H1 (cell line): Measurements from ENCODE around the gene DHRS1. TPM values are rescaled to one million over a fixed set of nuclear protein-coding genes. Genes with fewer than 3 reads are reported as not detected.

ENCODE experiments used
- CTCF ChIA-PET: fragments of 300-600 bp; sonication (Branson Sonifier 250); formaldehyde crosslinking; loops from one replicate; lab custom pipeline; 2021; ENCODE audit not compliant: partially characterized antibody; lab: Charles Lee
- POLR2A ChIA-PET: fragments of 300-600 bp; sonication (Branson Sonifier 250); formaldehyde crosslinking; loops from one replicate; lab custom pipeline; 2021; ENCODE audit warnings: inconsistent platforms; ENCODE audit not compliant: partially characterized antibody; lab: Charles Lee
- DNase-seq, 2 experiments: peaks; one replicate each; pipeline versions ENCODE4 v3.0.0 to v3.0.0-alpha.2; 2010 to 2022; ENCODE audit warnings: low spot score in 2 of 2, low read depth in 1 of 2, mixed read lengths in 1 of 2
- FAIRE-seq: peaks from 2 replicates; lab custom pipeline; 2011; peaks lifted over from hg19 to GRCh38; lab: Jason Lieb, UNC
- H2AFZ ChIP-seq: 2 replicates; pipeline ENCODE4 v1.8.1; 2012; ENCODE audit warnings: low read length, inconsistent platforms
- H2AK5ac ChIP-seq: 2 replicates; pipeline ENCODE4 v1.6.1; 2013; ENCODE audit warnings: low read depth, low read length
- H2BK120ac ChIP-seq: replicated peaks from 2 replicates; pipeline ENCODE3; 2013; ENCODE audit warnings: low read depth, low read length, inconsistent platforms
- H2BK12ac ChIP-seq: 2 replicates; pipeline ENCODE4 v1.6.1; 2013; ENCODE audit warnings: low read depth, low read length
- H2BK15ac ChIP-seq: 2 replicates; pipeline ENCODE4 v1.6.1; 2013; ENCODE audit warnings: low read length
- H2BK20ac ChIP-seq: 2 replicates; pipeline ENCODE4 v1.6.1; 2013; ENCODE audit warnings: low read length
- H2BK5ac ChIP-seq: 2 replicates; pipeline ENCODE4 v1.6.1; 2013; ENCODE audit warnings: low read depth, low read length
- H3K14ac ChIP-seq: 2 replicates; pipeline ENCODE4 v1.6.1; 2013; ENCODE audit warnings: inconsistent platforms; ENCODE audit not compliant: insufficient read length
- H3K18ac ChIP-seq: 2 replicates; pipeline ENCODE4 v1.6.1; 2013; ENCODE audit warnings: low read length; ENCODE audit errors: extremely low read depth
- H3K23ac ChIP-seq: 2 replicates; pipeline ENCODE4 v1.6.1; 2013; ENCODE audit warnings: inconsistent platforms; ENCODE audit not compliant: insufficient read length
- H3K23me2 ChIP-seq: 2 replicates; pipeline ENCODE4 v1.6.1; 2013; ENCODE audit warnings: low read depth, low read length
- H3K27ac ChIP-seq: 2 replicates; pipeline ENCODE4 v1.6.1; 2011; ENCODE audit warnings: low read depth, low read length, inconsistent platforms
- H3K27me3 ChIP-seq, 4 experiments: replicated peaks in 1 of 4; 1 replicate in 1 of 4; 2 replicates in 3 of 4; pipeline versions ENCODE4 v1.6.1 to v1.8.1; 2011 to 2013; ENCODE audit warnings: low read length in 3 of 4, mild to moderate bottlenecking in 3 of 4, inconsistent platforms in 2 of 4, mixed read lengths in 2 of 4, moderate library complexity in 1 of 4; ENCODE audit not compliant: control insufficient read depth in 3 of 4, insufficient read depth in 3 of 4; ENCODE audit errors: extremely low read depth in 1 of 4
- H3K36me3 ChIP-seq, 4 experiments: 2 replicates each; pipeline versions ENCODE4 v1.6.1 to v1.8.1; 2011 to 2013; ENCODE audit warnings: mild to moderate bottlenecking in 4 of 4, low read length in 3 of 4, moderate library complexity in 2 of 4, control low read depth in 1 of 4, inconsistent platforms in 1 of 4; ENCODE audit not compliant: insufficient read depth in 4 of 4, control insufficient read depth in 2 of 4
- H3K4ac ChIP-seq: replicated peaks from 2 replicates; pipeline ENCODE3; 2013; ENCODE audit warnings: low read length, low read depth, mixed read lengths, inconsistent platforms; ENCODE audit not compliant: insufficient read length
- H3K4me1 ChIP-seq, 4 experiments: replicated peaks in 1 of 4; 1 replicate in 1 of 4; 2 replicates in 3 of 4; pipeline versions ENCODE4 v1.6.1 to v1.8.1; 2011 to 2013; ENCODE audit warnings: low read length in 3 of 4, inconsistent platforms in 2 of 4, mixed read lengths in 1 of 4; ENCODE audit not compliant: insufficient read depth in 4 of 4, control insufficient read depth in 3 of 4
- H3K4me2 ChIP-seq, 2 experiments: 2 replicates each; pipeline versions ENCODE4 v1.6.1 to v1.8.1; 2011 to 2013; ENCODE audit warnings: low read depth in 2 of 2, low read length in 2 of 2, control low read depth in 1 of 2, inconsistent platforms in 1 of 2, mild to moderate bottlenecking in 1 of 2; ENCODE audit not compliant: insufficient read depth in 1 of 2
- H3K4me3 ChIP-seq, 4 experiments: fragments of 200-600, 300-600 bp in 1 of 4; sonication (generic), shearing (Covaris generic), sonication (Bioruptor Twin) in 1 of 4; 2 replicates each; pipeline versions ENCODE4 v1.5.1 to v1.8.1; 2011 to 2016; ENCODE audit warnings: low read length in 4 of 4, low read depth in 3 of 4, control low read depth in 2 of 4, inconsistent platforms in 2 of 4, mild to moderate bottlenecking in 2 of 4, mixed read lengths in 1 of 4, moderate library complexity in 1 of 4; ENCODE audit not compliant: insufficient read depth in 2 of 4; ENCODE audit errors: extremely low read depth in 1 of 4
- H3K56ac ChIP-seq: replicated peaks from 2 replicates; pipeline ENCODE3; 2013; ENCODE audit warnings: low read depth, mild to moderate bottlenecking, mixed read lengths, low read length, inconsistent platforms; ENCODE audit not compliant: insufficient read length
- H3K79me1 ChIP-seq: 2 replicates; pipeline ENCODE4 v1.6.1; 2013; ENCODE audit warnings: low read depth, low read length, control low read depth
- H3K79me2 ChIP-seq, 2 experiments: 2 replicates each; pipeline versions ENCODE4 v1.6.1 to v1.8.1; 2012 to 2013; ENCODE audit warnings: low read length in 2 of 2, mild to moderate bottlenecking in 2 of 2, inconsistent platforms in 1 of 2; ENCODE audit not compliant: insufficient read depth in 2 of 2, control insufficient read depth in 1 of 2
- H3K9ac ChIP-seq, 4 experiments: replicated peaks in 1 of 4; 1 replicate in 1 of 4; 2 replicates in 3 of 4; pipeline versions ENCODE4 v1.6.1 to v1.8.1; 2011 to 2013; ENCODE audit warnings: low read depth in 3 of 4, low read length in 3 of 4, control low read depth in 2 of 4, mild to moderate bottlenecking in 2 of 4, moderate library complexity in 2 of 4, inconsistent platforms in 1 of 4; ENCODE audit errors: extremely low read depth in 1 of 4
- H3K9me3 ChIP-seq, 2 experiments: 2 replicates each; pipeline versions ENCODE4 v1.6.1 to v1.8.1; 2012 to 2013; ENCODE audit warnings: mild to moderate bottlenecking in 2 of 2, moderate library complexity in 2 of 2, control low read depth in 1 of 2, inconsistent platforms in 1 of 2, low read depth in 1 of 2, low read length in 1 of 2, mixed read lengths in 1 of 2; ENCODE audit not compliant: insufficient read depth in 2 of 2
- H4K20me1 ChIP-seq, 2 experiments: replicated peaks in 1 of 2; 2 replicates each; pipeline versions ENCODE3 to v1.8.1; 2011 to 2013; ENCODE audit warnings: inconsistent platforms in 2 of 2, low read length in 2 of 2, mild to moderate bottlenecking in 1 of 2; ENCODE audit not compliant: insufficient read depth in 2 of 2, control insufficient read depth in 1 of 2
- H4K5ac ChIP-seq: 2 replicates; pipeline ENCODE4 v1.6.1; 2013; ENCODE audit warnings: low read length, low read depth, mixed read lengths, inconsistent platforms; ENCODE audit not compliant: insufficient read length
- H4K8ac ChIP-seq: 2 replicates; pipeline ENCODE4 v1.8.0; 2013; ENCODE audit warnings: mild to moderate bottlenecking, moderate library complexity, low read length, inconsistent platforms; ENCODE audit not compliant: insufficient read depth; ENCODE audit errors: extremely low read depth
- H4K91ac ChIP-seq: replicated peaks from 2 replicates; pipeline ENCODE3; 2013; ENCODE audit warnings: low read length, mixed read lengths, inconsistent platforms; ENCODE audit not compliant: insufficient read length
- BACH1 ChIP-seq: IDR thresholded peaks from 2 replicates; pipeline ENCODE4 v1.6.1; 2012; ENCODE audit warnings: low read length, improper control_type of control experiment
- CBX5 ChIP-seq: fragments of 300-800, 300-1000 bp; sonication (generic); IDR thresholded peaks from 2 replicates; pipeline ENCODE4 v1.7.1; 2016; ENCODE audit warnings: antibody characterized with exemption, low read length, low read depth
- POLR2A ChIP-seq, 2 experiments: IDR thresholded peaks; 1 replicate in 1 of 2; 2 replicates in 1 of 2; pipeline ENCODE4 v1.6.1; 2011; ENCODE audit warnings: low read depth in 2 of 2, low read length in 2 of 2, mild to moderate bottlenecking in 2 of 2; ENCODE audit errors: control extremely low read depth in 1 of 2
- POLR2AphosphoS5 ChIP-seq: IDR thresholded peaks from 2 replicates; pipeline ENCODE4 v1.6.1; 2011; ENCODE audit warnings: low read depth, low read length
- POU5F1 ChIP-seq: IDR thresholded peaks from 2 replicates; pipeline ENCODE4 v1.6.1; 2011; ENCODE audit warnings: low read depth, mild to moderate bottlenecking, low read length, moderate library complexity
- RAD21 ChIP-seq, 2 experiments: IDR thresholded peaks in 1 of 2; conservative IDR thresholded peaks in 1 of 2; 2 replicates each; pipeline ENCODE4 v1.6.1; 2011; ENCODE audit warnings: low read depth in 2 of 2, low read length in 2 of 2, improper control_type of control experiment in 1 of 2, inconsistent platforms in 1 of 2, mild to moderate bottlenecking in 1 of 2, moderate library complexity in 1 of 2
- RBBP5 ChIP-seq: IDR thresholded peaks from 2 replicates; pipeline ENCODE4 v1.7.1; 2012; ENCODE audit warnings: low read depth, mild to moderate bottlenecking, inconsistent platforms, low read length, moderate library complexity, borderline replicate concordance
- RNF2 ChIP-seq: fragments of 200-900, 300-1000 bp; sonication (generic); IDR thresholded peaks from 2 replicates; pipeline ENCODE4 v1.7.1; 2016; ENCODE audit warnings: borderline replicate concordance, low read depth, mild to moderate bottlenecking, antibody characterized with exemption, low read length; ENCODE audit not compliant: poor library complexity, severe bottlenecking; ENCODE audit errors: missing control alignments
- SIX5 ChIP-seq: IDR thresholded peaks from 2 replicates; pipeline ENCODE4 v1.6.1; 2011; ENCODE audit warnings: mild to moderate bottlenecking, low read depth, low read length
- SP2 ChIP-seq: IDR thresholded peaks from 2 replicates; pipeline ENCODE4 v1.6.1; 2012; ENCODE audit warnings: mild to moderate bottlenecking, low read length, inconsistent platforms
- TAF1 ChIP-seq: IDR thresholded peaks from 2 replicates; pipeline ENCODE4 v1.6.1; 2011; ENCODE audit warnings: mild to moderate bottlenecking, low read depth, low read length
- WGBS, 2 experiments: shearing (Covaris generic) in 1 of 2; methylation state at CpG; one replicate each; pipeline versions ENCODE4 v1.1.6 to v1.1.7; 2013 to 2015; ENCODE audit warnings: low lambda C conversion rate in 2 of 2, mixed read lengths in 2 of 2, inconsistent platforms in 1 of 2, low coverage in 1 of 2, missing lambda C conversion rate in 1 of 2; ENCODE audit not compliant: insufficient replicate concordance in 2 of 2, insufficient coverage in 1 of 2, insufficient read length in 1 of 2; ENCODE audit errors: extremely low coverage in 1 of 2, missing lambda C conversion rate in 1 of 2; 5-methylcytosine and 5-hydroxymethylcytosine counted together
- polyA plus RNA-seq, 7 experiments: library from polyadenylated mRNA; depleted of rRNA in 3 of 7; stranded (reverse) in 5 of 7; unstranded in 2 of 7; fragments of >200 nt in 5 of 7; fragments of 200-250 nt in 2 of 7; gene quantifications; 1 replicate in 5 of 7; 2 replicates in 1 of 7; 4 replicates in 1 of 7; pipeline versions ENCODE4 v1.2.1 to v1.2.3, GENCODE V29; 2011 to 2013; ENCODE audit warnings: missing spikeins in 2 of 7, mixed read lengths in 2 of 7
- total RNA-seq: library from RNA; stranded (reverse); fragmentation: NEBNext Ultra II Directional; extraction: Animal tissue kit (Norgen Biotek cat#: 25700); gene quantifications from 2 replicates; pipeline ENCODE4 v1.2.1, GENCODE V29; 2021
- TF ChIP-seq, protein P1 (sequence below): IDR thresholded peaks from 2 replicates; pipeline ENCODE4 v1.6.1; 2012; ENCODE audit warnings: inconsistent platforms

The DHRS1 gene
- total and polyA plus RNA-seq, 2 of the 8 experiments (the other 6 are each of a cell fraction or from before 2014, with no cell fraction given): 8.8 to 31.7 TPM

DNA sequence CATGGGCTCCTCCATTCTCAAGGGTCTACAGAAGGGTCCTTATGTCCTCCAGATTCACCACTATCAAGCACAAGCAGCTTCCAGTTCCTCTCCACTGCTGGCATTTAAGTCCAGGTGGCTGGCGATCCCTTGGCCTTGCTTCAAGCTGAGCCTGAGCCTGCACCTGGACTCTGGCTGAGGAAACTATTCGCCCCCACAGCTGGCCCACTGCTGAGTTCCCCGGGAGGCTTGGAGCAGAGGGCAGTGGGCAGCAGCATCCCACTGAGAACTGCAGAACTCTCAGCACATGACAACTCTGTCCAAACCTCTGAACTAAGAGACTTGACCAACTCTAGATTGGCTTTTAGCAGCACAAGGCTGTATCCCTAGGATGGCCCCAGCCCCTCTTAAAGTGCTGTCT is 16.8 kb downstream of the DHRS1 start:
- Histone ChIP-seq H4K8ac (no peak overlapping the region), H3K23me2 (no peaks in the 10 kb centered on the region), H2BK120ac (no peak overlapping the region), H3K79me2 (no peaks in the 10 kb centered on the region), H2BK20ac (no peak overlapping the region), H3K56ac (no peak overlapping the region), H3K36me3 (no peaks in the 10 kb centered on the region), H3K4me2 (no peak overlapping the region), H2BK15ac (no peak overlapping the region), H3K4me3 (no peak overlapping the region), H3K27me3 (no peaks in the 10 kb centered on the region)
- TF ChIP-seq RAD21 (IDR thresholded peaks at IDR 0.05 in 1 of 2, conservative IDR thresholded peaks at IDR 0.05 in 1 of 2; ENCODE audit: low read depth in 2 of 2, low read length in 2 of 2) (no peak), POLR2AphosphoS5 (no peak), RBBP5 (no peak), POLR2A (IDR thresholded peaks at IDR 0.05; ENCODE audit: control extremely low read depth in 1 of 2, low read depth in 2 of 2, low read length in 2 of 2) (no peak), TAF1 (no peak), BACH1 (no peak), SIX5 (no peak), CBX5 (no peak), SP2 (no peak), RNF2 (no peak), POU5F1 (no peak)
- TF ChIP-seq, protein P1, sequence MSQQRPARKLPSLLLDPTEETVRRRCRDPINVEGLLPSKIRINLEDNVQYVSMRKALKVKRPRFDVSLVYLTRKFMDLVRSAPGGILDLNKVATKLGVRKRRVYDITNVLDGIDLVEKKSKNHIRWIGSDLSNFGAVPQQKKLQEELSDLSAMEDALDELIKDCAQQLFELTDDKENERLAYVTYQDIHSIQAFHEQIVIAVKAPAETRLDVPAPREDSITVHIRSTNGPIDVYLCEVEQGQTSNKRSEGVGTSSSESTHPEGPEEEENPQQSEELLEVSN: no peak
- TF ChIP-seq, all 59 proteins: peak for 0
- Histone ChIP-seq H3K4me1 (no peaks in the 10 kb centered on the region), H3K9ac (no peak overlapping the region), H2BK12ac (no peak overlapping the region), H3K27ac (no peak overlapping the region), H2AK5ac (no peak overlapping the region), H4K5ac (no peak overlapping the region), H4K20me1 (peaks cover 0 to 3% of the 10 kb centered on the region in 2 experiments), H2AFZ (no peak overlapping the region), H3K79me1 (no peaks in the 10 kb centered on the region; the same call in 1 of the 2 replicates), H3K4ac (no peak overlapping the region), H4K91ac (no peak overlapping the region), H3K18ac (no peak overlapping the region), H3K23ac (no peak overlapping the region), H3K9me3 (no peaks in the 10 kb centered on the region), H3K14ac (no peak overlapping the region), H2BK5ac (no peak overlapping the region)
- ChIA-PET POLR2A (interaction anchor here (0.6 to 3.8 kb wide), 8 partner anchors 10 to 188 kb away, joined by 3 to 25 read pairs (median 4); partner anchors contain the start of genes DHRS1, NOP9, PCK2 and RABGGTA), CTCF (interaction anchor here (0.5 to 11.5 kb wide), 10 partner anchors 9 to 137 kb away, joined by 3 to 137 read pairs (median 18); partner anchors contain the start of genes CIDEB, DHRS1, LTB4R2 and NOP9)
- FAIRE-seq (no peak), DNase-seq (no peak)
- WGBS, 2 experiments: 79% methylated on average over 3 of the region's 3 CpGs; no CpG with 5 or more reads in 1 of the 2 experiments
